GM23338 (cell line): Measurements from ENCODE around the gene TBC1D9B. TPM values are rescaled to one million over a fixed set of nuclear protein-coding genes. Genes with fewer than 3 reads are reported as not detected.

ENCODE experiments used
- ATAC-seq: fragments of 200-7000 bp; cut with Tn5 transposase; 3 replicates; pipeline ENCODE4 v1.9.1; 2020
- DNase-seq: peaks from one replicate; pipeline ENCODE4 v3.0.0-alpha.2; 2015; ENCODE audit warnings: low spot score
- H2AFZ ChIP-seq: fragments of 200-600 bp; sonication (generic); 2 replicates; pipeline ENCODE4 v1.8.0; 2016; ENCODE audit warnings: antibody characterized with exemption, mild to moderate bottlenecking, moderate library complexity
- H3F3A ChIP-seq: fragments of 200-600 bp; sonication (generic); replicated peaks from 2 replicates; pipeline ENCODE4 v1.8.0; 2017; ENCODE audit warnings: antibody characterized with exemption, mixed run types, low read depth
- H3K27ac ChIP-seq: fragments of 200-600 bp; sonication (generic); 2 replicates; pipeline ENCODE4 v1.6.1; 2016; ENCODE audit warnings: low read depth
- H3K27me3 ChIP-seq: fragments of 200-600 bp; sonication (generic); 2 replicates; pipeline ENCODE4 v1.8.0; 2016; ENCODE audit warnings: mild to moderate bottlenecking, mixed run types, moderate library complexity; ENCODE audit not compliant: insufficient read depth
- H3K36me3 ChIP-seq: fragments of 200-600 bp; sonication (generic); 2 replicates; pipeline ENCODE4 v1.8.0; 2016; ENCODE audit warnings: mild to moderate bottlenecking; ENCODE audit not compliant: insufficient read depth
- H3K4me1 ChIP-seq: fragments of 200-600 bp; sonication (generic); 2 replicates; pipeline ENCODE4 v1.8.0; 2016; ENCODE audit warnings: mild to moderate bottlenecking, moderate library complexity; ENCODE audit not compliant: insufficient read depth
- H3K4me2 ChIP-seq: fragments of 200-600 bp; sonication (generic); 2 replicates; pipeline ENCODE4 v1.7.1; 2017; ENCODE audit warnings: mixed run types
- H3K4me3 ChIP-seq: fragments of 200-600 bp; sonication (generic); 2 replicates; pipeline ENCODE4 v1.6.1; 2016; ENCODE audit warnings: mixed run types
- H3K79me2 ChIP-seq: fragments of 200-600 bp; sonication (generic); replicated peaks from 2 replicates; pipeline ENCODE4 v1.8.0; 2017; ENCODE audit warnings: mild to moderate bottlenecking; ENCODE audit not compliant: insufficient read depth
- H3K9me2 ChIP-seq: fragments of 200-600 bp; sonication (generic); 2 replicates; pipeline ENCODE4 v1.8.0; 2017; ENCODE audit not compliant: insufficient read depth
- H4K20me1 ChIP-seq: fragments of 200-600 bp; sonication (generic); replicated peaks from 2 replicates; pipeline ENCODE4 v1.8.0; 2017; ENCODE audit warnings: mild to moderate bottlenecking; ENCODE audit not compliant: insufficient read depth
- H3K27ac Mint-ChIP-seq: 2 replicates; pipeline ENCODE4 v1.8.0; 2020; ENCODE audit warnings: inconsistent platforms, mild to moderate bottlenecking, moderate library complexity, mixed read lengths
- H3K27me3 Mint-ChIP-seq: 3 replicates; pipeline ENCODE4 v1.8.0; 2022; ENCODE audit warnings: low read depth, mild to moderate bottlenecking, moderate library complexity, mixed read lengths, inconsistent platforms; ENCODE audit not compliant: insufficient read depth, poor library complexity
- H3K36me3 Mint-ChIP-seq: 3 replicates; pipeline ENCODE4 v1.8.0; 2021; ENCODE audit warnings: low read depth, mild to moderate bottlenecking, inconsistent platforms, moderate library complexity, mixed read lengths
- H3K4me1 Mint-ChIP-seq: 3 replicates; pipeline ENCODE4 v1.8.0; 2020; ENCODE audit warnings: mild to moderate bottlenecking, inconsistent platforms, mixed read lengths
- H3K4me3 Mint-ChIP-seq: 3 replicates; pipeline ENCODE4 v1.8.0; 2021; ENCODE audit warnings: moderate library complexity, mild to moderate bottlenecking, inconsistent platforms, mixed read lengths
- H3K9me3 Mint-ChIP-seq: 3 replicates; pipeline ENCODE4 v1.8.0; 2020; ENCODE audit warnings: moderate library complexity, mild to moderate bottlenecking, inconsistent platforms, mixed read lengths
- CREB1 ChIP-seq: fragments of 250-450 bp; sonication (Bioruptor Pico); IDR thresholded peaks from 2 replicates; pipeline ENCODE4 v1.5.0; 2020; ENCODE audit warnings: low read depth, mild to moderate bottlenecking, moderate library complexity
- CTCF ChIP-seq, 2 experiments: fragments of 200-600 bp in 1 of 2; sonication (generic) in 1 of 2; conservative IDR thresholded peaks; 2 replicates each; pipeline versions ENCODE4 v1.5.1 to v1.6.1; 2016 to 2017; ENCODE audit warnings: antibody characterized with exemption in 2 of 2, low read depth in 2 of 2, mild to moderate bottlenecking in 2 of 2, moderate library complexity in 1 of 2
- ETS1 ChIP-seq: IDR thresholded peaks from 2 replicates; pipeline ENCODE4 v1.6.1; 2016; ENCODE audit warnings: antibody characterized with exemption
- EZH2 ChIP-seq: fragments of 200-600 bp; sonication (generic); IDR thresholded peaks from one replicate; pipeline ENCODE4 v1.8.0; 2017; ENCODE audit warnings: antibody characterized with exemption, mild to moderate bottlenecking, low read depth; ENCODE audit not compliant: unreplicated experiment
- EZH2phosphoT487 ChIP-seq: fragments of 200-600 bp; sonication (generic); IDR thresholded peaks from one replicate; pipeline ENCODE4 v1.8.1; 2018; ENCODE audit warnings: antibody characterized with exemption; ENCODE audit not compliant: unreplicated experiment
- JUNB ChIP-seq: IDR thresholded peaks from one replicate; pipeline ENCODE4 v1.6.1; 2016; ENCODE audit warnings: antibody characterized with exemption; ENCODE audit not compliant: unreplicated experiment
- NANOG ChIP-seq: IDR thresholded peaks from 2 replicates; pipeline ENCODE4 v1.6.1; 2016; ENCODE audit warnings: antibody characterized with exemption, borderline replicate concordance
- POLR2AphosphoS5 ChIP-seq: IDR thresholded peaks from 2 replicates; pipeline ENCODE4 v1.6.1; 2016; ENCODE audit warnings: antibody characterized with exemption, low read depth
- STAT1 ChIP-seq: IDR thresholded peaks from one replicate; pipeline ENCODE4 v1.6.1; 2016; ENCODE audit warnings: antibody characterized with exemption; ENCODE audit not compliant: unreplicated experiment
- ZNF114 ChIP-seq: fragments of 250-450 bp; sonication (Bioruptor Pico); IDR thresholded peaks from 2 replicates; pipeline ENCODE4 v1.5.0; 2020; ENCODE audit warnings: mild to moderate bottlenecking, moderate library complexity
- ZNF331 ChIP-seq: fragments of 250-450 bp; sonication (Bioruptor Pico); IDR thresholded peaks from 2 replicates; pipeline ENCODE4 v1.5.0; 2020; ENCODE audit warnings: low read depth, mild to moderate bottlenecking, moderate library complexity
- polyA plus RNA-seq: library from polyadenylated mRNA; unstranded; fragments of >200 nt; fragmentation: Nextera tagmentation; extraction: Ambion mirVana; gene quantifications from 2 replicates; pipeline ENCODE4 v1.2.1, GENCODE V29; 2016
- total RNA-seq: library from RNA; depleted of rRNA; stranded (reverse); fragments of >200 nt; shearing (Covaris generic); gene quantifications from 2 replicates; pipeline ENCODE4 v1.2.3, GENCODE V29; 2014
- TF ChIP-seq, protein P1 (sequence below): fragments of 250-450 bp; sonication (Bioruptor Pico); IDR thresholded peaks from 2 replicates; pipeline ENCODE4 v1.5.0; 2020; ENCODE audit warnings: mild to moderate bottlenecking, moderate library complexity
- TF ChIP-seq, protein P2 (sequence below): IDR thresholded peaks from one replicate; pipeline ENCODE4 v1.6.1; 2018; ENCODE audit warnings: antibody characterized with exemption; ENCODE audit not compliant: unreplicated experiment

TBC1D9B gene
- total and polyA plus RNA-seq, 2 experiments from 2014 or later: 19.0 to 38.0 TPM

- DNase-seq (no peak), ATAC-seq (no peak)
- H3K4me1 ChIP-seq: peaks cover 4% of the 10 kb centered on the region
- Mint-ChIP-seq H3K27ac (no peak overlapping the region), H3K9me3 (peaks cover 3% of the 10 kb centered on the region; the same call in 1 of the 3 replicates), H3K36me3 (no peaks in the 10 kb centered on the region; the same call in 2 of the 3 replicates), H3K4me1 (peaks cover 6% of the 10 kb centered on the region), H3K4me3 (no peak overlapping the region), H3K27me3 (peaks cover 9% of the 10 kb centered on the region)
- no peaks in the 10 kb centered on the region for H4K20me1 ChIP-seq
- no peak overlapping the region for H3K27ac ChIP-seq
- no peak overlapping the region for H2AFZ ChIP-seq
- no peak overlapping the region for H3K4me2 ChIP-seq
- H3K79me2 ChIP-seq: no peaks in the 10 kb centered on the region
- no peak for TF ChIP-seq STAT1
- TF ChIP-seq, protein P1, sequence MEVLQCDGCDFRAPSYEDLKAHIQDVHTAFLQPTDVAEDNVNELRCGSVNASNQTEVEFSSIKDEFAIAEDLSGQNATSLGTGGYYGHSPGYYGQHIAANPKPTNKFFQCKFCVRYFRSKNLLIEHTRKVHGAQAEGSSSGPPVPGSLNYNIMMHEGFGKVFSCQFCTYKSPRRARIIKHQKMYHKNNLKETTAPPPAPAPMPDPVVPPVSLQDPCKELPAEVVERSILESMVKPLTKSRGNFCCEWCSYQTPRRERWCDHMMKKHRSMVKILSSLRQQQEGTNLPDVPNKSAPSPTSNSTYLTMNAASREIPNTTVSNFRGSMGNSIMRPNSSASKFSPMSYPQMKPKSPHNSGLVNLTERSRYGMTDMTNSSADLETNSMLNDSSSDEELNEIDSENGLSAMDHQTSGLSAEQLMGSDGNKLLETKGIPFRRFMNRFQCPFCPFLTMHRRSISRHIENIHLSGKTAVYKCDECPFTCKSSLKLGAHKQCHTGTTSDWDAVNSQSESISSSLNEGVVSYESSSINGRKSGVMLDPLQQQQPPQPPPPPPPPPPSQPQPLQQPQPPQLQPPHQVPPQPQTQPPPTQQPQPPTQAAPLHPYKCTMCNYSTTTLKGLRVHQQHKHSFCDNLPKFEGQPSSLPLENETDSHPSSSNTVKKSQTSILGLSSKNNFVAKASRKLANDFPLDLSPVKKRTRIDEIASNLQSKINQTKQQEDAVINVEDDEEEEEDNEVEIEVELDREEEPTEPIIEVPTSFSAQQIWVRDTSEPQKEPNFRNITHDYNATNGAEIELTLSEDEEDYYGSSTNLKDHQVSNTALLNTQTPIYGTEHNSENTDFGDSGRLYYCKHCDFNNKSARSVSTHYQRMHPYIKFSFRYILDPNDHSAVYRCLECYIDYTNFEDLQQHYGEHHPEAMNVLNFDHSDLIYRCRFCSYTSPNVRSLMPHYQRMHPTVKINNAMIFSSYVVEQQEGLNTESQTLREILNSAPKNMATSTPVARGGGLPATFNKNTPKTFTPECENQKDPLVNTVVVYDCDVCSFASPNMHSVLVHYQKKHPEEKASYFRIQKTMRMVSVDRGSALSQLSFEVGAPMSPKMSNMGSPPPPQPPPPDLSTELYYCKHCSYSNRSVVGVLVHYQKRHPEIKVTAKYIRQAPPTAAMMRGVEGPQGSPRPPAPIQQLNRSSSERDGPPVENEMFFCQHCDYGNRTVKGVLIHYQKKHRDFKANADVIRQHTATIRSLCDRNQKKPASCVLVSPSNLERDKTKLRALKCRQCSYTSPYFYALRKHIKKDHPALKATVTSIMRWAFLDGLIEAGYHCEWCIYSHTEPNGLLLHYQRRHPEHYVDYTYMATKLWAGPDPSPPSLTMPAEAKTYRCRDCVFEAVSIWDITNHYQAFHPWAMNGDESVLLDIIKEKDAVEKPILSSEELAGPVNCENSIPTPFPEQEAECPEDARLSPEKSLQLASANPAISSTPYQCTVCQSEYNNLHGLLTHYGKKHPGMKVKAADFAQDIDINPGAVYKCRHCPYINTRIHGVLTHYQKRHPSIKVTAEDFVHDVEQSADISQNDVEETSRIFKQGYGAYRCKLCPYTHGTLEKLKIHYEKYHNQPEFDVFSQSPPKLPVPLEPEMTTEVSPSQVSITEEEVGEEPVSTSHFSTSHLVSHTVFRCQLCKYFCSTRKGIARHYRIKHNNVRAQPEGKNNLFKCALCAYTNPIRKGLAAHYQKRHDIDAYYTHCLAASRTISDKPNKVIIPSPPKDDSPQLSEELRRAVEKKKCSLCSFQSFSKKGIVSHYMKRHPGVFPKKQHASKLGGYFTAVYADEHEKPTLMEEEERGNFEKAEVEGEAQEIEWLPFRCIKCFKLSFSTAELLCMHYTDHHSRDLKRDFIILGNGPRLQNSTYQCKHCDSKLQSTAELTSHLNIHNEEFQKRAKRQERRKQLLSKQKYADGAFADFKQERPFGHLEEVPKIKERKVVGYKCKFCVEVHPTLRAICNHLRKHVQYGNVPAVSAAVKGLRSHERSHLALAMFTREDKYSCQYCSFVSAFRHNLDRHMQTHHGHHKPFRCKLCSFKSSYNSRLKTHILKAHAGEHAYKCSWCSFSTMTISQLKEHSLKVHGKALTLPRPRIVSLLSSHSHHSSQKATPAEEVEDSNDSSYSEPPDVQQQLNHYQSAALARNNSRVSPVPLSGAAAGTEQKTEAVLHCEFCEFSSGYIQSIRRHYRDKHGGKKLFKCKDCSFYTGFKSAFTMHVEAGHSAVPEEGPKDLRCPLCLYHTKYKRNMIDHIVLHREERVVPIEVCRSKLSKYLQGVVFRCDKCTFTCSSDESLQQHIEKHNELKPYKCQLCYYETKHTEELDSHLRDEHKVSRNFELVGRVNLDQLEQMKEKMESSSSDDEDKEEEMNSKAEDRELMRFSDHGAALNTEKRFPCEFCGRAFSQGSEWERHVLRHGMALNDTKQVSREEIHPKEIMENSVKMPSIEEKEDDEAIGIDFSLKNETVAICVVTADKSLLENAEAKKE (CRISPR knock-in tag): no peak
- no peak for TF ChIP-seq EZH2phosphoT487
- TF ChIP-seq CREB1 (CRISPR knock-in tag): no peak
- no peak for TF ChIP-seq EZH2
- no peak for TF ChIP-seq ETS1
- no peak for TF ChIP-seq POLR2AphosphoS5
- TF ChIP-seq ZNF331 (CRISPR knock-in tag): no peak
- no peak for TF ChIP-seq ZNF114 (CRISPR knock-in tag)
- no peak for TF ChIP-seq NANOG
- no peak for TF ChIP-seq JUNB
- TF ChIP-seq CTCF (conservative IDR thresholded peaks at IDR 0.05; ENCODE audit: low read depth in 2 of 2): no peak
- TF ChIP-seq, protein P2, sequence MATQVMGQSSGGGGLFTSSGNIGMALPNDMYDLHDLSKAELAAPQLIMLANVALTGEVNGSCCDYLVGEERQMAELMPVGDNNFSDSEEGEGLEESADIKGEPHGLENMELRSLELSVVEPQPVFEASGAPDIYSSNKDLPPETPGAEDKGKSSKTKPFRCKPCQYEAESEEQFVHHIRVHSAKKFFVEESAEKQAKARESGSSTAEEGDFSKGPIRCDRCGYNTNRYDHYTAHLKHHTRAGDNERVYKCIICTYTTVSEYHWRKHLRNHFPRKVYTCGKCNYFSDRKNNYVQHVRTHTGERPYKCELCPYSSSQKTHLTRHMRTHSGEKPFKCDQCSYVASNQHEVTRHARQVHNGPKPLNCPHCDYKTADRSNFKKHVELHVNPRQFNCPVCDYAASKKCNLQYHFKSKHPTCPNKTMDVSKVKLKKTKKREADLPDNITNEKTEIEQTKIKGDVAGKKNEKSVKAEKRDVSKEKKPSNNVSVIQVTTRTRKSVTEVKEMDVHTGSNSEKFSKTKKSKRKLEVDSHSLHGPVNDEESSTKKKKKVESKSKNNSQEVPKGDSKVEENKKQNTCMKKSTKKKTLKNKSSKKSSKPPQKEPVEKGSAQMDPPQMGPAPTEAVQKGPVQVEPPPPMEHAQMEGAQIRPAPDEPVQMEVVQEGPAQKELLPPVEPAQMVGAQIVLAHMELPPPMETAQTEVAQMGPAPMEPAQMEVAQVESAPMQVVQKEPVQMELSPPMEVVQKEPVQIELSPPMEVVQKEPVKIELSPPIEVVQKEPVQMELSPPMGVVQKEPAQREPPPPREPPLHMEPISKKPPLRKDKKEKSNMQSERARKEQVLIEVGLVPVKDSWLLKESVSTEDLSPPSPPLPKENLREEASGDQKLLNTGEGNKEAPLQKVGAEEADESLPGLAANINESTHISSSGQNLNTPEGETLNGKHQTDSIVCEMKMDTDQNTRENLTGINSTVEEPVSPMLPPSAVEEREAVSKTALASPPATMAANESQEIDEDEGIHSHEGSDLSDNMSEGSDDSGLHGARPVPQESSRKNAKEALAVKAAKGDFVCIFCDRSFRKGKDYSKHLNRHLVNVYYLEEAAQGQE: no peak
- no peak overlapping the region for H3K4me3 ChIP-seq
- no peaks in the 10 kb centered on the region for H3K27me3 ChIP-seq
- H3K36me3 ChIP-seq: no peaks in the 10 kb centered on the region
- H3K9me2 ChIP-seq: no peaks in the 10 kb centered on the region
- no peaks in the 10 kb centered on the region for H3F3A ChIP-seq
These were observed 19.0 kb upstream of the TBC1D9B start for GRCh38 chr5:179926657-179927056.
